Muscle layer of duodenum (tissue), 2 donors: ENCODE data around the gene GCSAML.
"Not testable (repeated sequence)": the region's sequence is repeated elsewhere in the genome, so short reads cannot be mapped to it uniquely, and the experiment has no call there.

Experiments used
- H3K27ac ChIP-seq: one replicate; pipeline ENCODE4 v1.7.0; 2013; ENCODE audit warnings: mild to moderate bottlenecking, low read length
- H3K27me3 ChIP-seq: one replicate; pipeline ENCODE4 v1.7.0; 2013; ENCODE audit warnings: low read depth, mild to moderate bottlenecking, control low read depth, low read length
- H3K36me3 ChIP-seq, 2 donors: one replicate each; pipeline ENCODE4 v1.7.0; 2013; ENCODE audit warnings: low read length in 2 of 2, control low read depth in 1 of 2, mild to moderate bottlenecking in 1 of 2; ENCODE audit not compliant: insufficient read depth in 2 of 2, control insufficient read depth in 1 of 2
- H3K4me1 ChIP-seq, 2 donors: one replicate each; pipeline ENCODE4 v1.7.0; 2013; ENCODE audit warnings: low read length in 2 of 2, mild to moderate bottlenecking in 2 of 2, control low read depth in 1 of 2, moderate library complexity in 1 of 2; ENCODE audit not compliant: insufficient read depth in 2 of 2, control insufficient read depth in 1 of 2
- H3K4me3 ChIP-seq, 2 donors: one replicate each; pipeline ENCODE4 v1.7.0; 2013; ENCODE audit warnings: low read length in 2 of 2, low read depth in 1 of 2, mild to moderate bottlenecking in 1 of 2
- H3K9me3 ChIP-seq, 2 donors: one replicate each; pipeline ENCODE4 v1.7.0; 2013; ENCODE audit warnings: low read length in 2 of 2, control low read depth in 1 of 2, mild to moderate bottlenecking in 1 of 2; ENCODE audit not compliant: control insufficient read depth in 1 of 2
- donor health status: healthy.

Gene GCSAML

GRCh38 chr1:247548769-247549182 lies at the start of gene GCSAML:
TSS of gene GCSAML (plus strand) at chr1:247549134. CDS start at chr1:247549192, 58 bp downstream.
- H3K9me3 ChIP-seq = no peaks in the 10 kb centered on the region
- H3K4me1 ChIP-seq = no peaks in the 10 kb centered on the region
- no peaks in the 10 kb centered on the region for H3K36me3 ChIP-seq
- H3K27ac ChIP-seq = no peak within 1 kb of the TSS
- H3K27me3 ChIP-seq = no peaks in the 10 kb centered on the region
- no peak within 1 kb of the TSS for H3K4me3 ChIP-seq

- no peaks in the 10 kb centered on the region for H3K4me1 ChIP-seq
- H3K36me3 ChIP-seq = no peaks in the 10 kb centered on the region
- no peaks in the 10 kb centered on the region for H3K9me3 ChIP-seq
- H3K4me3 ChIP-seq = no peak overlapping the region
- no peaks in the 10 kb centered on the region for H3K27me3 ChIP-seq
- H3K27ac ChIP-seq = no peak overlapping the region
Measured at GRCh38 chr1:247500865-247501264, 48.1 kb upstream of the GCSAML start.

GRCh38 chr1:247506831-247507230 lies 42.1 kb upstream of the GCSAML start:
- H3K4me1 ChIP-seq = no peaks in the 10 kb centered on the region
- no peaks in the 10 kb centered on the region for H3K36me3 ChIP-seq
- H3K4me3 ChIP-seq = no peak overlapping the region
- no peak overlapping the region for H3K27ac ChIP-seq
- no peaks in the 10 kb centered on the region for H3K9me3 ChIP-seq
- no peaks in the 10 kb centered on the region for H3K27me3 ChIP-seq

- H3K4me1 ChIP-seq = no peaks in the 10 kb centered on the region
- peaks cover 0 to 3% of the 10 kb centered on the region in 2 donors for H3K9me3 ChIP-seq
- no peaks in the 10 kb centered on the region for H3K27me3 ChIP-seq
- peak overlapping the region in 1 of 2 donors; percentile 49 for H3K4me3 ChIP-seq
- H3K27ac ChIP-seq = no peak overlapping the region
- no peaks in the 10 kb centered on the region for H3K36me3 ChIP-seq
Measured at GRCh38 chr1:247517795-247518612, 30.9 kb upstream of the GCSAML start.

GRCh38 chr1:247518613-247518891 lies 30.4 kb upstream of the GCSAML start:
- H3K4me1 ChIP-seq = no peaks in the 10 kb centered on the region
- H3K9me3 ChIP-seq = peaks cover 0 to 3% of the 10 kb centered on the region in 2 donors
- no peaks in the 10 kb centered on the region for H3K36me3 ChIP-seq
- H3K4me3 ChIP-seq = peak overlapping the region in 1 of 2 donors; percentile 49
- no peak overlapping the region for H3K27ac ChIP-seq
- no peaks in the 10 kb centered on the region for H3K27me3 ChIP-seq

- H3K27me3 ChIP-seq, H3K27ac ChIP-seq, H3K4me3 ChIP-seq, H3K4me1 ChIP-seq, H3K9me3 ChIP-seq, H3K36me3 ChIP-seq: not testable (repeated sequence)
Measured at GRCh38 chr1:247521886-247522285, 27.0 kb upstream of the GCSAML start.

GRCh38 chr1:247528812-247529474 lies 20.0 kb upstream of the GCSAML start:
- H3K9me3 ChIP-seq = no peaks in the 10 kb centered on the region
- H3K27me3 ChIP-seq = no peaks in the 10 kb centered on the region
- H3K4me3 ChIP-seq = no peak overlapping the region
- no peaks in the 10 kb centered on the region for H3K36me3 ChIP-seq
- H3K4me1 ChIP-seq = no peaks in the 10 kb centered on the region
- no peak overlapping the region for H3K27ac ChIP-seq

- Histone ChIP-seq H3K27me3 (no peaks in the 10 kb centered on the region), H3K36me3 (no peaks in the 10 kb centered on the region), H3K27ac (no peak overlapping the region), H3K9me3 (no peaks in the 10 kb centered on the region), H3K4me1 (no peaks in the 10 kb centered on the region), H3K4me3 (no peak overlapping the region)
Measured at GRCh38 chr1:247529771-247530355, 19.1 kb upstream of the GCSAML start.

GRCh38 chr1:247530785-247531184 lies 18.1 kb upstream of the GCSAML start:
- Histone ChIP-seq H3K27me3 (no peaks in the 10 kb centered on the region), H3K27ac (no peak overlapping the region), H3K4me3 (peak overlapping the region in 1 of 2 donors; percentile 33), H3K36me3 (no peaks in the 10 kb centered on the region), H3K4me1 (no peaks in the 10 kb centered on the region), H3K9me3 (no peaks in the 10 kb centered on the region)

GRCh38 chr1:247531937-247532336 lies 17.0 kb upstream of the GCSAML start:
- Histone ChIP-seq H3K4me1 (no peaks in the 10 kb centered on the region), H3K27me3 (no peaks in the 10 kb centered on the region), H3K4me3 (no peak overlapping the region), H3K9me3 (no peaks in the 10 kb centered on the region), H3K27ac (no peak overlapping the region), H3K36me3 (no peaks in the 10 kb centered on the region)

- no peaks in the 10 kb centered on the region for H3K36me3 ChIP-seq
- H3K4me3 ChIP-seq = no peak overlapping the region
- H3K27me3 ChIP-seq = no peaks in the 10 kb centered on the region
- H3K4me1 ChIP-seq = no peaks in the 10 kb centered on the region
- no peak overlapping the region for H3K27ac ChIP-seq
- no peaks in the 10 kb centered on the region for H3K9me3 ChIP-seq
Measured at GRCh38 chr1:247535402-247535801, 13.5 kb upstream of the GCSAML start.
